ENCODE measurements around the gene EYS.

EYS gene

GRCh38 chr6:64213697-64214096, 1493.3 kb downstream of the EYS start:
- no peak for FAIRE-seq

GRCh38 chr6:64197246-64197645, 1509.8 kb downstream of the EYS start:
- no peak for FAIRE-seq

GRCh38 chr6:64186592-64186991, 1520.4 kb downstream of the EYS start:
- no peak for FAIRE-seq

- FAIRE-seq = no peak
These were observed 1521.4 kb downstream of the EYS start for GRCh38 chr6:64185621-64186020.

- no peak for FAIRE-seq
These were observed 1531.7 kb downstream of the EYS start for GRCh38 chr6:64175296-64175695.

GRCh38 chr6:64170316-64170715, 1536.7 kb downstream of the EYS start:
- FAIRE-seq = no peak

- FAIRE-seq = no peak
These were observed 1546.5 kb downstream of the EYS start for GRCh38 chr6:64160486-64160885.

- FAIRE-seq = no peak
These were observed 1552.0 kb downstream of the EYS start for GRCh38 chr6:64155063-64155462.

GRCh38 chr6:64146876-64147275, 1560.2 kb downstream of the EYS start:
- FAIRE-seq = no peak

- FAIRE-seq = no peak
These were observed 1560.9 kb downstream of the EYS start for GRCh38 chr6:64146094-64146493.

GRCh38 chr6:64145658-64146057, 1561.4 kb downstream of the EYS start:
- no peak for FAIRE-seq

GRCh38 chr6:64143101-64143500, 1563.9 kb downstream of the EYS start:
- no peak for FAIRE-seq

- FAIRE-seq = no peak
These were observed 1565.3 kb downstream of the EYS start for GRCh38 chr6:64141680-64142079.

GRCh38 chr6:64128301-64129024, 1578.6 kb downstream of the EYS start:
- no peak for FAIRE-seq

- FAIRE-seq = no peak
These were observed 1583.0 kb downstream of the EYS start for GRCh38 chr6:64123761-64124633.

- FAIRE-seq = peak; percentile 49
These were observed 1584.2 kb downstream of the EYS start for GRCh38 chr6:64122712-64123375.

- no peak for FAIRE-seq
These were observed 1585.9 kb downstream of the EYS start for GRCh38 chr6:64121011-64121565.

GRCh38 chr6:64113704-64114103, 1593.3 kb downstream of the EYS start:
- no peak for FAIRE-seq

GRCh38 chr6:64104051-64104450, 1603.0 kb downstream of the EYS start:
- no peak for FAIRE-seq

- no peak for FAIRE-seq
These were observed 1603.5 kb downstream of the EYS start for GRCh38 chr6:64103480-64103879.

- FAIRE-seq = no peak
These were observed 1606.2 kb downstream of the EYS start for GRCh38 chr6:64100702-64101303.

GRCh38 chr6:64090352-64090751, 1616.7 kb downstream of the EYS start:
- FAIRE-seq = no peak

GRCh38 chr6:64085126-64085525, 1621.9 kb downstream of the EYS start:
- no peak for FAIRE-seq

All from A204.1 (cell line).